GM21360 (cell line): ENCODE measurements around the gene LSR.

Source experiments
- ATAC-seq: cut with Tn5 transposase; IDR thresholded peaks from one replicate; pipeline ENCODE4 v1.9.1; 2021; ENCODE audit warnings: mild to moderate bottlenecking, moderate library complexity; ENCODE audit not compliant: unreplicated experiment

The LSR gene

DNA sequence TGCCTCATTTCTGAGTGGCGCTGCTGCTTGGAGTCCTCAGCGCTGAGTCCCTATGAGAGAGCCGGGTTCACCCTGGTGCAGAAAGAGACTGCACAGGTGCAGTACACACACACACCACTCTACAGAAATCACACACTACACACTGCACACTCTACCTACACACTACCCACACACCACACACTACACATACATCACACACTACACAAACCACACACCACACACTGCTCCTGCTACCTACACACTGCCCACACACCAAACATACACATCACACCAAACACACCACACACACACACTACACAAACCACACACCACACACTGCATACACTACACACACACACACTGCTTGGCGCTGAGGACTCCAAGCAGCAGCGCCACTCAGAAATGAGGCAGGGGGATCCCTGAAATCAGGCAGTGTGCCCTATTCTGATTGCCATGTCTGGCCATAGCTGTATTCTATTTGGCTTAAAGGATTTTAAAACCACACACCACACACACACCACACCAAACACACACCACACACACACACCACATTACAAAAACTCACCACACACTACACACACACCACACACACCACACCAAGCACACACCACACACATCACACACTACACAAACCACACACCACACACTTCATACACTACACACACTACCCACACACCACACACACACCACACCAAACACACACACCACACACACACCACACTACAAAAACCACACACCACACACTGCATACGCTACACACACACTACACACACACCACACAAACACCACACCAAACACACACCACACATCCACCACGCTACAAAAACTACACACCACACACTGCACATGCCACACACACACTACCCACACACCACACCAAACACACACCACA is 48.1 kb downstream of the LSR start:
- ATAC-seq, result no peak

DNA sequence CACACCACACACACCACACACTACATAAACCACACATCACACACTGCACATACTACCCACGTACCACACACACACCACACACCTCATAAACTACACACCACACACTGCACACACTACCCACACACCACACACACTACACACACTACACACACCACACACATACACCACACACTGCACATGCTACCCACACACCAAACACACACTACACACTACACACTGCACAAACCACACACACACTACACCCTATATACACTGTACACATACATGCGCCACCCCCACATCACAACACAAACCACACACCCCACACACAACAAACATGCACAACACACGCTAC is 48.7 kb downstream of the LSR start:
- ATAC-seq, result no peak

DNA sequence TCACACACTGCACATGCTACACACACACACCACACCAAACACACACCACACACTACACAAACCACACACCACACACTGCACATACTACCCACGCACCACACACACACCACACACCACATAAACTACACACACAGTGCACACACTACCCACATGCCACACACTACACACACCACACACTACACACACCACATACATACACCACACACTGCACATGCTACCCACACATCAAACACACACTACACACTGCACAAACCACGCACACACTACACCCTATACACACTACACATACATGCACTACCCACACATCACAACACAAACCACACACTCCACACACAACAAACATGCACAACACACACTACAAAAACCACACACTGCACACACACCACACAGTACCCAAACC is 49.1 kb downstream of the LSR start:
- ATAC-seq, result no peak

DNA sequence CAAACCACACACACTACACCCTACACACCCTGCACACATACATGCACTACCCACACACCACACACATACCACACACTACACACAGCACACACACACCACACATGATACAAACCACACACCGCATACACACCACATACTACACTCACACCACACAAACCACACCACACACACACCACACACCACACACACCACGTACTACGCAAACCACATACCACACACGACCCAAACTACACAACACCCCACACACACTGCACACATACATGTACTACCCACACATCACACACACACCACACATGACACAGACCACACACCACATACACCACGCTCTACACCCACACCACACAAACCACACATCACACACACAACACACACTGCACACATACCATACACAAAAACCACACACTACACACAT is 49.8 kb downstream of the LSR start:
- ATAC-seq, result no peak

DNA sequence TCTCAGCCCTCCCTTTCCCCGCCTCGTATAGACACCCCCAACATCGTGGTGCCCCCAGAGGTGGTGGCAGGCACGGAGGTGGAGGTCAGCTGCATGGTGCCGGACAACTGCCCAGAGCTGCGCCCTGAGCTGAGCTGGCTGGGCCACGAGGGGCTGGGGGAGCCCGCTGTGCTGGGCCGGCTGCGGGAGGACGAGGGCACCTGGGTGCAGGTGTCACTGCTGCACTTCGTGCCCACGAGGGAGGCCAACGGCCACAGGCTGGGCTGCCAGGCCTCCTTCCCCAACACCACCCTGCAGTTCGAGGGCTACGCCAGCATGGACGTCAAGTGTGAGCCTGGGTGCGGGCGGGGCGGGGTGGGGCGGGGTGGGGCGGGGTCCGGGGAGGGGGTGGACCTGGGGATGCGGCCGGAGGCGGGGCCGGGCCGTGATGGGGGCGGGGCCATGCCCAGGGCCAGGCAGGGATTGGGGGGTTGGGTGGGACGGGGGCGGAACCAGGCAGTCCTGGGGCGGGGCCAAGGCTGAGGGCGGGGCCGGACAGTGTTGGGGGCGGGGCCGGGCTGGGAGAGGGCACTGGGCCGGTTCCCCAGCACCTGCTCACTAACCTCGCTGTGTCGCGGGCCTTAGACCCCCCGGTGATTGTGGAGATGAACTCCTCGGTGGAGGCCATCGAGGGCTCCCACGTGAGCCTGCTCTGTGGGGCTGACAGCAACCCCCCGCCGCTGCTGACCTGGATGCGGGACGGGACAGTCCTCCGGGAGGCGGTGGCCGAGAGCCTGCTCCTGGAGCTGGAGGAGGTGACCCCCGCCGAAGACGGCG is 50.9 kb downstream of the LSR start:
- ATAC-seq, result no peak

DNA sequence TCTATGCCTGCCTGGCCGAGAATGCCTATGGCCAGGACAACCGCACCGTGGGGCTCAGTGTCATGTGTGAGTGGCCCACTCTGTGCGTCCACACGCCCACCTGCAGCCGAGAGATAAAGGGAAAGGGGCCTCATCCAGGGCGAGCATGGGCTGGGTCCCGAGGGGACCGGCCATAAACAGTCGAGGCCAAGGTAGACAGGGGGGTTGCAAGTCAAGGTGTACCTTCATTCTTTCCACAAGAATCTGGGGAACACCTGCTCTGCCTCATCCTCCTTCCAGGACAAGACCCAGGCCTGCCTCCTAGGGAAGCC is 51.5 kb downstream of the LSR start:
- ATAC-seq, result no peak

DNA sequence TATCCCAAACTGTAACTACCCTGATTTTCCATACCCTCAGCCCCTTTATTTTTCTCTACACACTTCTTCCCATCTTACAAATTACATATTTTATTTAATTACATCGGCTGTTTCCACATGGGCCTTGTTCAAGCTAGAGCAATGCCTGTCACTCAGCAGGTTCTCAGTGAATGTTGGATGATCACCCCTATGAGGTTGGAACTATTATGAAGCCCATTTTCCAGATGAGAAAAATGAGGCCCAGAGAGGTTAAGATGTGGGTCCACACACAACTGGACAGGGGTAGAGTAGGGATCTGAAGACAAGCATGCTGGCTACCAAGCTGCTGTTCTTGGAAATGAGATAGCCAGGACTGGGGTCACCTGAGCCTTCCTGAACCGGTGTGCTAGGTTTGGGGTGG is 53.2 kb downstream of the LSR start:
- no peak for ATAC-seq

DNA sequence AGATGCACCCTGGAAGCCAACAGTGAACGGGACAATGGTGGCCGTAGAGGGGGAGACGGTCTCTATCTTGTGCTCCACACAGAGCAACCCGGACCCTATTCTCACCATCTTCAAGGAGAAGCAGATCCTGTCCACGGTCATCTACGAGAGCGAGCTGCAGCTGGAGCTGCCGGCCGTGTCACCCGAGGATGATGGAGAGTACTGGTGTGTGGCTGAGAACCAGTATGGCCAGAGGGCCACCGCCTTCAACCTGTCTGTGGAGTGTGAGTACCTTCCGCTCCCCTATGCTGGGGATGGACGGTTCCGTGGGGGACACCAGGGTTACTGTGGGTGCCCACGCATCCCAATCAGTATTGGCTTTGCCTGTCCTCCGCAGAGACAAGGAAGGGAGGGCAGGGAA is 53.6 kb downstream of the LSR start:
- no peak for ATAC-seq

DNA sequence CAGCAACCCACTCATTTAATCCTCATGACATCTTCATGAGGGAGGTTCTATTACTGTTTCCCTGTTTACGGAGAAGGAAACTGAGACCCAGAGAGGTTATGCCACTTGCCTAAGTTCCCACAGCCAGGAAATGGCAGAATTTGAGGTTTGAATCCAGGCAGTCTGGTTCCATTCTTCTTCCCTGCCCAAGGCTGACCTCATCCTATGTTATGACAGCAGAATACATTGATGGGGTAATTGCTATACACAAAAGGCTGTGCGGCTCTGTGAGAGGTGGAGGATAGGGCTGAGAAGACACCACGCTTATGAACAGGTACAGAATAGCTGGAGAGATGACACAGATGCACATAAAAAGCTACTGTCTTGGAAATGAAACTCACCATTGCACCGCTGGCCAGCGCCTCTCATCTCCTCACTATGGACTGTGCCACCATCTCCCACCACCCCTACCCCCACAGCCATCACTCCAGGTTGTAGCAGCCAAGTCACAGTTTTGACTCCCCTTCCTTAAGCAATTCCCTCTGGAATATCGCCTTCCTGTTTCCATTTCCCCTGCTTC is 54.6 kb downstream of the LSR start:
- ATAC-seq, result no peak

DNA sequence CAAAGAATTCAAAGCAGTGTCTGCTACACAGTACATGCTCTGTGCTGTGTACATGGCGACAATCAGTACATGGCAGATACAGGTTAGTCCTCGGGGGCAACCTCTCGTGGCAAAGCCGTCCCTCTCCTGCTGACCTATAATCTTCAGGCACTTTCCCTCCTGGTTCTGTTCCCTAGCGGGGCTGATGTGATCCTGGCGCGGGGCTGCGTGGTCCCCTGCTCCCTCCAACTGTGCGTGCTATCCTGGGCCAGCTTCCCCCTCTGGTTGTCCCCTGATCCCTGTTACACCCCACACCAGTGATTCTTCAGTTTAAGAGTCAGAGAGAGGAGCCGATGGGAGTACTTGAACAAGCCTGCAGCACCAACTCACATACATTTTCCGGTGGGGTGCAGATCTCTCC is 55.2 kb downstream of the LSR start:
- ATAC-seq, result no peak

DNA sequence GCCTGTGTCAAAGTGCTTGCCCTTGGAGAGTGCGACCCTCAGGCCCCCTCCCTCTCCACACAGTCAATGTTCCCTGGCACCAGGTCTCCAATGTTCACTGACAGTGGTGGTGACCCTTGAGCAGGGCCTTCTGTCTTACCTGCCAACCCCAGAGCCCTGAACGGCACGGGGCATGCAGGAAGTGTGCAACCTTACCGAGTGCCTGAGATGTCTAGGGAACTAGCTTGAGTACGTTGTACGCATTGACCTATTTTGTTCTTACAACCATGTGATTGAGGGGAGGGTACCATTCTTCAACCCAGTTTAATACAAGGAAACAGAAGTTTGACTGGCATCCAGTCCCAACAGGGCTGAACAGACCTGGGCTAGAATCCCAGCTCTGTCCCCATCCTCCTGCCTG is 56.4 kb downstream of the LSR start:
- ATAC-seq, result no peak

DNA sequence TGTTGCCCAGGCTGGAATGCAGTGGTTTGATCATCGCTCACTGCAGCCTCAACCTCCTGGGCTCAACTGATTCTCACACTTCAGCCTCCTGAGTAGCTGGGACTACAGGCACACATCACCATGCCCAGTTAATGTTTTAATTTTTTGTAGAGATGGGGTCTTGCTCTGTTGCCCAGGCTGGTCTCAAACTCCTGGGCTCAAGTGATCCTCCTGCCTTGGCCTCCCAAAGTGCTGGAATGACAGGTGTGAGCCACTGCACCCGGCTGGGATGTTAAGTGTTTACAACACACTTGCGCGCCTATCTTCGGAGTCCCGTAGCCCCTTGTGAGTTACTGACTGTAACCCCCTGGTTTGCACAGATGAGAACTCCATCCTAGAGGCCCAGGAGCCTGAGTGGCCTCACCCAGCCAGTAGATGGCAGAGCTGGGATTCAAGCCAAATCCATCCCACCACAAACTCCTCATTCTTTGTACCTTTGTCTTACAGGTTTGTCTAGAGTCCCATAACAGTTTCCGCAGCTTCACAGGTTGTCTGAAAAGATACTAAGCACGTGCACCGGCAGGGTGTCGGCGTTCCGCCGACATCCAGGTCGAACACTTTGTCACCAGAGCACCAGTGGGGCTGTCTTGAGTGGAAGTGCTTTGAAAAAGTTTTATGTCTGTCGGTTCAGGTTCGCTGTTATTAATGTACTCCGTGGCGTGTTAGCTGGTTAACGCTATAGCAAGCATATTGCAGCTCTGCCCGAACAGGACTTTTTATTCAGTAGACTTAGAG is 57.9 kb downstream of the LSR start:
- ATAC-seq, result no peak

DNA sequence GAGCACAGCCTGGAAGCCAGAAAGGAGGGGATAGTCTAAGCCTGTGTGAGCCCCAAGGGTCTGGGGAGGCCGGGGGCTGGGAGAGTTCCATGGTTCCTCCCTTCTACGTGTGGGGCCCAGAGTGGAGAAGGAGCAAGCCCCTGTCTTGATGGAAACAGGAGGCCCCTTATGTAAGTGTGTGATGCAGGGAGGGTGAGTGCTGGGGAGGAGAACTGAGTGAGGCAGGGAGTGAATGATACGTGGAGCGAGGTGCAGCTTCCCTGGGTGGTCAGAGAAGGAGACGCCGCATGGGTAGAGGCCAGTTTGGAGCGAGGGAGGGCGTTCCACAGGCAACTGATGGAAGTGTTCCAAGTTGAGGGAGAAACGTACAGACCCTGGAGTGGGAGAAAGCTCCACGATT is 59.1 kb downstream of the LSR start:
- no peak for ATAC-seq

DNA sequence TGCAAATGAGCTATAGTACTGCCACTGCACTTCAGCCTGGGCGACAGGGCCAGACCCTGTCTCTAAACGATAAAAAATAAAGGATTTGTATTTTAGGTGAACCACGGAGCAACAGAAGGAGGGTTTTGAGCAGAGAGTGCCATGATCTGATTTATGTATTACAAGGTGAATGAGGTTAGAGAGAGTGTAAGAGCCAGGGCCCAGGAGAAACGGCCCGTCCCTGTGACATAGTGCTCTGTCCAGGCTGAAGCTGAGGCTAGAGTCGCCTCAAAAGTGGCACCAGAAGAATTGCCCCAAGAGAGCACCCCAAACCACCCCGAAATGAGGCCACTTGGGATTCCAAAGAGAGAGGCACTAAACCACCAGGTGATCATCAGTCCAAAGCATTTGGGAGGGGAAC is 60.1 kb downstream of the LSR start:
- no peak for ATAC-seq

DNA sequence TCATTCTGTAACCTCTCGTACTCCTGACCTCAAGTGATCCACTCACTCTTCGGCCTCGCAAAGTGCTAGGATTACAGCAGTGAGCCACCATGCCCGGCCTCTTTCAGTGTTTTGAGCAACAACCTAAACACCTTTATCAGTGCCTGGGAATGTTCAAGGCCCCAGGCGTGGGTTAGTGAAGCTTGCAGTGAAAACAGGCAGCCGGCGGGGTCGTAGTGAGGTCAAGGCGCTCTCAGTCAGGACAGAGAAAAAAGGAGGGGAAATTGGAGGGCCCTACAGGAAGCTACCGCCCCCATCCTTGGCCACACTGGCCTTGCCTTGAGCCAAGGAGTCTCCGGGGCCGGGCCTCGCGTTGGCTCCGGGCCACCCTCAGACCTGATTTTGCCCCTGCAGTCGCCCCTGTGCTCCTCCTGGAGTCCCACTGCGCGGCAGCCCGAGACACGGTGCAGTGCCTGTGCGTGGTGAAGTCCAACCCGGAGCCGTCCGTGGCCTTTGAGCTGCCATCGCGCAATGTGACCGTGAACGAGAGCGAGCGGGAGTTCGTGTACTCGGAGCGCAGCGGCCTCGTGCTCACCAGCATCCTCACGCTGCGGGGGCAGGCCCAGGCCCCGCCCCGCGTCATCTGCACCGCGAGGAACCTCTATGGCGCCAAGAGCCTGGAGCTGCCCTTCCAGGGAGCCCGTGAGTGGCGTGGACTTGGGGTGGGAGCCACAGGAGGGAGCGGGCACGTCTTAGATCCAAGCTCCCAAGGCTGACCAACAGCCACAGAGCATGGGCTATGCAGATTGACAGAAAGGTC is 60.9 kb downstream of the LSR start:
- no peak for ATAC-seq

DNA sequence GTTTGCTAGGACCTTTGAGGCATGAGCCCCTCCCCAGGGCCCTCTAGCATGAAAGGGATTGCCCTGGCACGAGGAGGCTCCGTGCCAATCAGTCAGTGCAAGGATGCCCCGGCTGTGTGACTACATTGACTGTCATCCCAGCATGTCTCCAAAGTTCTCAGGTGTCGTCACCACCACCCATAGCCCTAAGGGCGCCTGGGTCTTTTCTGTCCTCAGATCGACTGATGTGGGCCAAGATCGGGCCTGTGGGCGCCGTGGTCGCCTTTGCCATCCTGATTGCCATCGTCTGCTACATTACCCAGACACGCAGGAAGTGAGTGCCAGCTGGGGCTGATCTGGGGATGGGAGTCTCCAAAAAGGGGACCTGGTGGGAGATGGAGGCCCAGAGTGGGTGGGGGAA is 61.5 kb downstream of the LSR start:
- no peak for ATAC-seq

DNA sequence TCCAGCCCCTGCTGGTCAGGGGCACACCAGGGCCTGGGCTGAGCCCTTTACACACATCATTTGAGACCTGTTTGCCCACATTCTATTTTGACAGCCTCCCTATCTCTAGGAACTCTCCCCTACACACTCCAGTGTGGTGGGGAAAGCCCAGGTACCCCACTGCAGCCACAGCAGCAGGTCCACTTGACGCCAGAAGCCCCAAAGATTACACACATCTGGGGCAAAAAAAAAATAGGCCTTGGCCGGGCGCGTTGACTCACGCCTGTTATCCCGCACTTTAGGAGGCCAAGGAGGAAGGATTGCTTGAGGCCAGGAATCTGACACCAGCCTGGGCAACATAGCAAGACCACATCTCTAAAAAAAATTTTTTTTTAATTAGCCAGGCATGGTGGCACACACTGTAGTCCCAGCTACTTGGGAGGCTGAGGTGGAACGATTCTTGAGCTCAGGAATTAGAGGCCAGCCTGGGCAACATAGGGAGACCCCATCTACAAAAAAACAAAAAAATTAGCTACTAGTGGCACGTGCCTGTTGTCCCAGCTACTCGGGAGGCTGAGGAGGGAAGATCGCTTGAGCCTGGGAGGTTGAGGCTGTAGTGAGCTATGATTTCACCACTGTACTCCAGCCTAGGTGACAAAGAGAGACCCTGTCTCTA is 62.1 kb downstream of the LSR start:
- ATAC-seq, result no peak

DNA sequence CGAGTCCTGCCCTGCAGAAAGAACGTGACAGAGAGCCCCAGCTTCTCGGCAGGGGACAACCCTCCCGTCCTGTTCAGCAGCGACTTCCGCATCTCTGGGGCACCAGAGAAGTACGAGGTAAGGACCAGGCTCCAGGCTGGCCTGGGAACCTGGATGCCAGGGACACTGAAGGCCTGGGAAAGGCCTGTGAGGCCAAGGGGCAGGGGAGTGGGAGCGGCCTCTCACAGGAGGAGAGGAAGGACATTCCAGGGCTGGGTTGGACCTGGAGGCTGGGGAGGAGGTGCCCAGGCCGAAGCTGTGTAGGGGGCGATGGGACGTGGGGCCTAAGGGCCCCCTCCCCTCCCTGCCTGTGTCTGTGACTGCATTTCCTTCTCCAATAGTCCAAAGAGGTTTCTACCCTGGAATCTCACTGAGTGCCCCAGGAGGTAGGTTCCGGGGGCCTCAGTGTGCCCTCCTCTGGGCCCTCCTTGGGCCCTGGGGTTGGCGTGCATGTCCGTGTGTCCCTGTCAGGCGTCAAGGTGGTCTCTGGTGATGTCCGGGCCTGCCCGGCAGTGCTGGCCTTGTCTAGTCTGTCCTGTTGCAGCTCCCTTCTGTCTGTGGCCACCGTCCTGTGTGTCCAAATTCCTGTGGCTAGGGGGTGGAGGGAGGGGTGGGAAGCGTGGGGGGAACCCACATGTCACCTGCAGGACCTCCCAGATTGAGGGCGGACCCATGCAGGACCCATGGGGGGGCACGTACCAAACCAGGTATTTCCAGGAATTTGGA is 63.3 kb downstream of the LSR start:
- ATAC-seq, result no peak

DNA sequence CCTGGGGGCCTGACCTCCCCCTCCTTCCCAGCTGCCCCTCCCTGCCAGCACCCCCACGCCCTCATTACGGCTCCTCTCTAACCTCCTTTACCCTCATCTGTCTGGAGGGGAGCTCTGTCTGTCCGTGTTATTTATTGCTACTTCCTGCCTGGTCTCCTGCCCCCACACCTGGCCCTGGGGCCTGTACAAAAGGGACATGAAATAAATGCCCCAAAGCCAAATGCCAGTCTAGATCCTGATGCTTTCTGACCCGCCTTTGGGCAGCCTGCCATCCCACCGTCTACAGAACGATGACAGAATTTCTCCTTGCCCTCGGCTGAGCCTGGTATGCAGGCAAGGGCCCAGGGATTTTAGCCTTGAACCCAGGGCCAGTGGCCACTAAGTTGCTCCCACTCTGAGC is 64.8 kb downstream of the LSR start:
- no peak for ATAC-seq
